Jurkat, Clone E6-1 (cell line): ENCODE results near the gene CDKAL1.
"Not testable (repeated sequence)": the region's sequence is repeated elsewhere in the genome, so short reads cannot be mapped to it uniquely, and the experiment has no call there.

Experiments used
- DNase-seq: peaks from one replicate; pipeline ENCODE4 v3.0.0-alpha.2; 2011; ENCODE audit warnings: low read depth, low spot score
- H3K4me3 ChIP-seq: 2 replicates; pipeline ENCODE4 v1.5.1; 2011; ENCODE audit warnings: mild to moderate bottlenecking, low read length, control low read depth, moderate library complexity

Gene CDKAL1

DNA sequence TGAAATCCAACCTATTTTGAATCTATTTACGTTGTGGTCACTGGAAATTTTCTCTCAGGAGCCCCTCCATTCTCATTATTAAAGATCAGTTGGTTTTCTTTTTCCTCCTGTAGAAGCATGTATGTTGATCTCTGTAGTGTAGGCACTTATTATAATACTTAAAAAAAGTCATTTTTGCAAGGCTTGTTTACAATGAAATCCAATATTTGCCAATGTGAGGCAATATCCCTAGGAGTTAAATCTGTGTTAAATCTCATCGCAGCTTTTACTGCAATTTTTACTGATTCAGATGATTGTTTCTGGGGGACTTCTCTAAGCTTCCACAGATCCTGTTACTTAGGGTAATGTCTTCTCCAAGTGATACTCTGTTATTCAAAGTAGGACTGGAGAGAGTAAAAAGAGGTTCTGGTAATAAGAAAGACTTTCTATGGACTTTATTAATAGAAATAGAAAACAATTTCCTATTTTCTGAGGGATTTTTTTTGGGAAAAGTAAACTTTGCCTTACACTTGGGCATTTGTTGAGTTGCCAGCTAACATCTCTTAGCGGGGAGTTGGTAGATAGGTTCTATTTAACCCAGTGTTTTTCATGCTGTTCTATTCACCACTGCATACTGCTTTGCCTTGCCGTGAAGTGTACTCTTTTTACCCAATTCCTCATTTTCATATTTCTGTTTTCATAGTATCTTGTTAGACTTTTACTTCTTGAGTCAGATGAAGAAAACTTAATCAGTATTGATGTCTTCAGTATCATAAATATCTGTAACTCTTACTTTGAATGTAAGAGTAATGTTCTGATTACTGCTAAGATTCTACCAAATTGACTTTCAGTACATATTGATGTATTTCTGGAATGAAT is 48.6 kb downstream of the CDKAL1 start:
- no peak overlapping the region for H3K4me3 ChIP-seq
- no peak for DNase-seq

DNA sequence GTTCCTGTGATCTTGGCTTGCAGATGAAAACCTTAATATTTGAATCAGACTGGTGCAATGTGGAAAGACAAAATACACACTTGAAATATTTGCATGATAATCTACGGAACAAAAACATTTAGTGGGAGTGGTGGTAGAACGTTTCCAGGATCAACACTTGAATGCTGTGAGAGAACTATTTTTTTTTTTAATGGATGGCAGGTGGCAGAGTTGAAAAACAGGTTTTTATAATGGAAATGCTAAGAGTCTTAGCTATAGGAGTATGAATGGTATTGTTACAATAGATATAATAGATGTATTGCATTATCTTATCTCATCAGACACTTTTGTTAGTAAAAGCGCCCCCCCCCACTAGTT is 49.2 kb downstream of the CDKAL1 start:
- no peak overlapping the region for H3K4me3 ChIP-seq
- no peak for DNase-seq

DNA sequence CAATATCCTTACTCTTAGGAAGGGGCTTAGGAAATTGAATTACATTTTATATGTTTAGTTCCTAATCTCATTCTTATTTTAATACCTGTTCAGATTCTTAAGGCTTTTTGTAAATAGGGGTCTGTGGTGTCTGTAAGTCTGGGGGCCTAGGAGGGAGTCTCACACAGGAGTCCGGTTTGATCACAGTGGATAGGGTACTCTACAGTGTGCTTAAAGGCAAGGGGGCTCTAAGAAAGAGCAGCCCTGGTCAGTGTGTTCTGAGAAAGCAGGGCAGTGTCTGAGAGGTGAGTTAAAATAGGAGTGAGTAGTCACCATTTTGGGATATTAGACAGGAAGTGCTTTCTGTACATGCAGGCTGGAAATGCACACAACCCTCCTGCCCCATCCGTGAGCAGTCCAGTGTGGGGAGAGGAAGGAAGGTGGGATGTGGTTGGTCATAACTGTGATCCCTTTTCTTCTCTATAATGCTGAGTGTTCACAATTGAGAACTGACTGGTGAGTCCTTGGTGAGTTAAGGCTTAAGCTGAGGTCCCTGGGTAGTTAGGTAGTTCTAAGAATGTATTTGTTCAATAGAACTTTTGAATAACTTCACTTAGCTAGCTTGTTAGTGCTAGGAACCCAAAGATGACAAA is 50.0 kb downstream of the CDKAL1 start:
- DNase-seq: no peak
- no peak overlapping the region for H3K4me3 ChIP-seq

DNA sequence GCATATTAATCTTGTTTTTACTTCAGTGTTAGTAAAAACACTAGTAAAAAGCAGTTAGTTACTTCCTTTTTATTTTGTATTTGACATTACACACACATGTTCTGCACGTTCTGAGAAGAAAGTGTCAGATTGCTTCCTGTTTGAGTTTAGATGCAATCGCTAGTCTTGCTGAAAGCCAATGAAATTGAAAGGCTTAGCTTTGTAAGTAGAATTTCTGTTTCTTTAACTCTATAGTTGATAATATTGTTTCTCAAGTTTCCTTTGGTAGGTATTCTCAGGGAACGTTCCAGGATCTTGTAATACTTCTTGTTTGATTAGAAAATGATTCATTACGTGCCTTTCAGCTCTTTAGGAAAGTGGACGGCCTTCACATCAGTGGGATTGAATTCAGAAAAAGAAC is 55.0 kb downstream of the CDKAL1 start:
- DNase-seq: no peak
- H3K4me3 ChIP-seq: no peak overlapping the region

DNA sequence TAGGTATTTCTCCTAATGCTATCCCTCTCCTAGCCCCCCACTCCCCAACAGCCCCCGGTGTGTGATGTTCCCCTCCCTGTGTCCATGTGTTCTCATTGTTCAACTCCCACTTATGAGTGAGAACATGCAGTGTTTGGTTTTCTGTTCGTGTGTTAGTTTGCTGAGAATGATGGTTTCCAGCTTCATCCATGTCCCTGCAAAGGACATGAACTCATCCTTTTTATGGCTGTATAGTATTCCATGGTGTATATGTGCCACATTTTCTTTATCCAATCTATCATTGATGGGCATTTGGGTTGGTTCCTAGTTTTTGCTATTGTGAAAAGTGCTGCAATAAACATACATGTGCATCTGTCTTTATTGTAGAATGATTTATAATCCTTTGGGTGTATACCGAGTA is 56.2 kb downstream of the CDKAL1 start:
- not testable (repeated sequence) for DNase-seq, H3K4me3 ChIP-seq

DNA sequence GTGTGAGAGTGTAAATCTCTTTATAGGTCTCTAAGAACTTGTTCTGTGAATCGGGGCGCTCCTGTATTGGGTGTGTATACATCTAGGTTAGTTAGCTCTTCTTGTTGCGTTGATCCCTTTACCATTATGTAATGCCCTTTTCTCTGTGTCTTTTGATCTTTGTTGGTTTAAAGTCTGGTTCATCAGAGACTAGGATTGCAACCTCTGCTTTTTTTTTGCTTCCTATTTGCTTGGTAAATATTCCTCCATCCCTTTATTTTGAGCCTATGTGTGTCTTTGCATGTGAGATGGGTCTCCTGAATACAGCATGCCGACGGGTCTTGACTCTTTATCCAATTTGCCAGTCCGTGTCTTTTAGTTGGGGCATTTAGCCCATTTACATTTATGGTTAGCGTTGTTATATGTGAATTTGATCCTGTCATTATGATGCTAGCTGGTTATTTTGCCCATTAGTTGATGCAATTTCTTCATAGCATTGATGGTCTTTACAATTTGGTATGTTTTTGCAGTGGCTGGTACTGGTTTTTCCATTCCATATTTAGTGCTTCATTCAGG is 60.1 kb downstream of the CDKAL1 start:
- not testable (repeated sequence) for DNase-seq, H3K4me3 ChIP-seq

DNA sequence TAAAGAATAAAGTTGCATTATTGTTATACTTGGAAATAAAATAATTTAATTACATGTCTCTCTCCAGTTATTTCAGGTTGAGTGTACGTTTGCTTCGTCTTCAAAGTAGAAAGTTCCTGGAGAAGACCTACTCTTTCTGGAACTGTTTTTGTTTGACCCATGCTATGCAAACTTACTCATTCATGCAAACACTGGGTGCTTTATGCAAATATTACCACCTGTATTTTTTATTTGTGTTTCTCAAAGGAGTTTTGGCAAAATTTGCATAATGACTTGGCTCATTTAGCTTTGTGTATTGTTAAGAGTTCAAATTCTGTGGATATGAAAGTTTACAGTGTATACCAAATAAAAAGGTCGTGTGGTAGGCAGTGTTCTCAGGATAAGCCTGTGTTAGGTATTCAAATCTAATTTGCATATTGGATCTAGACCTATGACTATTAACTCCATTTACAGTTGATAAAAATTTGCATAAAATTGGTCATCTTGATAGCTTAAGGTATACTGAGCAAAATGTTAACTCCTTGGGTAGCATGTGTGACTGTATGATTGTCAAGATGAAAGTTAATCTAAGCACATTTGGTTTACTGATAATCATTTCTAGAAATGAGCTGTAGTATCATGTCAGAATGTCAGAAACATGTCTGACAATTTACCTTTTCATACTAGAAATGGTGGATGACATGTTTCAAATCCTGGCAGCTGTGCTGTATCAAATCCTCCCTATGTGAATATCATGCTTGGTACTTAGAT is 65.2 kb downstream of the CDKAL1 start:
- H3K4me3 ChIP-seq: no peak overlapping the region
- no peak for DNase-seq

DNA sequence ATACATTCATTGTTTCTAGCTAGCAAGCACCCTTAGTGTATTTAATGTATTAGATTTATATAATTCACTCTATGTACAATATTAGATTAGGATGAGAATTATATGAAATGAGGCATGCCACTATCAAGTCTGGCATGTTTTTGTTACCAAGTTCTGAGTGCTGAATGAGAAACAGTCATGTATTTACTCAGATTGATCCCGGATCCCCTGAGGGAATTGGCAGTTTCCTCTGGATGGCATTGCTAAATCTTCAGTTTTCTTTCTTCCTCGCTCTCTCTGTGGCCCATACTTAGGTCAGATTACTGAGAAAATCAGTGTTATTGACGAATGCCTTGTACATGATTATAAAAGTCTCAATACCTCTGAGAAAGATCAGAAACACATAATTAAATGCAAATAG is 66.6 kb downstream of the CDKAL1 start:
- no peak for DNase-seq
- H3K4me3 ChIP-seq: no peak overlapping the region

DNA sequence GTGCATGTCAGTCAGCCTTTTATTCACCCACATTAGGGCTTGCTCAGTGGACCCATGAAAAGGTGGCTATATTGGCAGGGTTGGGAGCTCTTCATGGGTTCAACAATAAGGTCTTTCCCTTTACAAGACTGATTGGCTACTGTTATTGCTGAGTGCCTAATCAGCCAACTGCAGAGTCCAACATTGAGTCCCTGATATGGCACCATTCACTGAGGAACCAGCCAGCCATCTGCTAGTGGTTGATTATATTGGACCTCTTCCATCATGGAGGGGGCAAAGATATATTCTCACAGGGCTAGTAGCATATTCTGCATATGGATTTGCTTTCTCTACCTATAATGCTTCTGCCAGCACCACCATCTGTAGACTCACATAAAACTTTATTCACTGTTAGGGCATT is 69.9 kb downstream of the CDKAL1 start:
- H3K4me3 ChIP-seq: no peak overlapping the region
- no peak for DNase-seq

DNA sequence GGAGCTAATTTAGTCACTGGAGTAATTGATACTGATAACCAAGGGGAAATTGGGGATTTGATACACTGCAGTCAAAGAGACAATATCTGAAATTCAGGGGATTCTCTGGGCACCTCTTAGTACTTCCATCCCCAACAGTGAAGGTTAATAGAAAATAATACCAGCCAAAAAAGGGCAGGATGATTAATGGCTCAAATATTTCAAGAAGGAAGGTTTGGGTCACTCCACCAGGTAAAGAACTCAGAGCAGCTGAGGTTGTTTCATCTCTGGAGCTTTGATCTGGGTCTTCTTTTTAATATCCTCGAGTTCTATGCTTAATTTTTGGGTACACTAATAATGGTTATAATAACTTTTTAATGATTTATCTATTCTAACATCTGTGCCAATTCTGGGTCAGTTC is 70.8 kb downstream of the CDKAL1 start:
- DNase-seq: no peak
- H3K4me3 ChIP-seq: no peak overlapping the region

DNA sequence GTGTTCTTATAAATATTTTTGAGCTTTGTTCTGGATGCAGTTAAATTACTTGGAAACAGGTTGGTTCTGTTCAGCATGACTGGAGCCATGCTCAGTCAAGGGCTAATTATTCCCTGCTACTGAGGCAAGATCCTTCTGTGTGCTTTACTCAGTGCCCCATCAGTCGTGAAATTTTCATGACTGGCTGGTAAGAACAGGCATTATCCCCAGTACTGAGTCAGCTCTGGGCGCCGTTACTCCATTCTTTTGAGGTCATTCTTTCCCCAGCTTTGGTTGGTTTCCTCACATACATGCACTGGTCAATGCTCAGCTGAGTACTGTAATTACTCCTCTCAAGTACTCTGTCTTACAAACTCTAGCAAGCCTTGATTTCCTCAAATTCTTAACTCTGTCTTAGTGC is 71.3 kb downstream of the CDKAL1 start:
- DNase-seq: no peak
- no peak overlapping the region for H3K4me3 ChIP-seq

DNA sequence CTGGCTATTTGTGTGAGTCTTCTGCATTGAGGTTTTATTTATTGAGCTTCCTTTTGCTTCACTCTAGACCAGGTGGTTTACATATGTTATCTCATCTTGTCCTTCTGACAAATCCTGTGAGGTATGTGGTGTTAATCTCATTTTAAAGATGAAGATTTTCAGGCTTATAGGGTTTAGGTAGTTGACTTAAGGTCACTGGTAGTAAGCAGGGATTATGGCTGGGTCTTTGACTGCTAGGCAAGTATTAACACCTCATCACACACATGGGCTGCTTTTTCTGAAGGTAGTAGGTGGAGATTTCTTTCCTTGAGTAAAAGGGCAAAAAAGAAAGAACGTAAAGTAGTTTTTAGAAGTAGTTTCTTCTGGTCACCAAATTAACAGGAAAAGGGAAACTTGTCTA is 72.6 kb downstream of the CDKAL1 start:
- DNase-seq: no peak
- no peak overlapping the region for H3K4me3 ChIP-seq

DNA sequence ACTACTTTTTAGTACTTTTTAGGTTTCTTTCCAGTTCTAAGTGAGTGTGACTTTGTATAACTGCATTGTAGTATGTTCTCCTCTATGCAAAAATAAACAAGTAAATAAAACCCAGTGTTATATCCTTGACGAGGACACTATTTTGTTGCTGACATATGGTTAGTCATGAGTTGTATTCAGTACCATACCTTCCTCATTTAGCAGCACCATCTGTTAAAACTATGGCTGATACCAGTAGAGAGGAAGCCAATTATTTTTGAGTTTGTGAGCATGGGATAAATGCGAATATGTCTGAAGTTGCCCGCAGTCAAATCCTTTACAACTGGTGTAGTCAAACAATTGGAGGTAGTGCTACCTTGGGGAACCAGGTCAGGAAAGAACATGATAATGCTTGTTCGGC is 74.1 kb downstream of the CDKAL1 start:
- DNase-seq: no peak
- H3K4me3 ChIP-seq: no peak overlapping the region

DNA sequence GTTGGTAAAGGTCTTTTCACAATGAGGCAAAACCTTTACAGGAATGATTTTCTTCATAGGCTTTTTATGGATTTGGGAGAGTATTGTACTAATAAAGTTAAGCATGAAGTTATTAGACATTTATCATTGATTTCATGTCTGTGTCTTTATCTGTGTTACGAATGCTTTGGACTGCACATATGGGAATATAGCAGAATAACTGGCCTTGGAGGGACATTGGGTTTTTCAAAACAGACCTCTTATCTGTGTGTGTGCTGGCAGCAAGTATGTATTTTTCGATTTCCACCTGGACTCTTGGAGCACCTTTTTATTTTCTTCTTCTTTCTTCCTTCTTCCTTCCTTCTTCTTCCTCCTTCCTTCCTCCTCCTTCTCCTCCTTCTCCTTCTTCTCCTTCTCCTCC is 74.6 kb downstream of the CDKAL1 start:
- DNase-seq: no peak

DNA sequence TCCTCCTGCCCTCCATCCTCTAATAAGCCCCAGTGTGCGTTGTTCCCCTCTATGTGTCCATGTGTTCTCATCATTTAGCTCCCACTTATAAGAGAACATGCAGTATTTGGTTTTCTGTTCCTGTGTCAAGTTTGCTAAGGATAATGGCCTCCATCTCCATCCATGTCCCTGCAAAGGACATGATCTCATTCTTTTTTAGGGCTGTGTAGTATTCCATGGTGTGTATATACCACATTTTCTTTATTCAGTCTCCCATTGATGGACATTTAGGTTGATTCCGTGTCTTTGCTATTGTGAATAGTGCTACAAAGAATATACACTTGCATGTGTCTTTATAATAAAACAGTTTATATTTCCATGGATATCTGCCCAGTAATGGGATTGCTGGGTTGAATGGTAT is 75.7 kb downstream of the CDKAL1 start:
- not testable (repeated sequence) for DNase-seq, H3K4me3 ChIP-seq

More for the DNA sequence above, 74.6 kb downstream of the CDKAL1 start:
- no peak overlapping the region for H3K4me3 ChIP-seq

DNA sequence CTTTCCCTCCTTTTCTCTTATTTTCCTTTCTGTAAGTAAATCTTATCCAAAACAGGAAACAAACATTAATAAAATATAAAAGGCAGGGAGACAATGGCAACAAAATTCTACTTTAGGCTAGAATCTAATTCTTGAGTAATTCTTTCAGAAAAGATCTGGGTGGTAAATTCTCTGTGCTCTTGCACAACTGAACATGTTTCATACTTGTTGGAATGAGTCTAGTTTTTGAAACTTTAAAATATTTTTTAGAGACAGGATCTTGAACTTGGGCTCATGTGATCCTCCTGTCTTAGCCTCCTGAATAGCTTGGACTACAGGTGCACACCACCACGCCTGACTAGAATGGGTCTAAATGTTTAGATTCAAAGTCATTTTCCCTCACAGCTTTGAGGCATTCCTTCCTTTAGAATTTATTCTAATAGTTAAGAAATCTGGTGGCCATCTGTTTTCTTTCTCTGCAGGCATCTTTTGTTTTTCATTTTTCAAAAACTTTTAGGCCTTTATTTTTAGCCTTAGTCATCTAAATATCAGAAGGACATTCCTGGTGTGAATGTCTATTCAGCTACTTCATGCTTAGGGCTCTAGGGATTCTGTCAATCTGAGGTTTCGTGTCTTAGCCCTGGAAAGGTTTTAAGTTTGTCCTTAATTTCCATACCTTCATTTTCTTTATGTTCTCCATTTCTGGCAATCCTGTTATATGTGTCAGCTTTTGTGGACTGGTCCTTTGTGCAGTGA is 76.5 kb downstream of the CDKAL1 start:
- no peak for DNase-seq
- H3K4me3 ChIP-seq: no peak overlapping the region

DNA sequence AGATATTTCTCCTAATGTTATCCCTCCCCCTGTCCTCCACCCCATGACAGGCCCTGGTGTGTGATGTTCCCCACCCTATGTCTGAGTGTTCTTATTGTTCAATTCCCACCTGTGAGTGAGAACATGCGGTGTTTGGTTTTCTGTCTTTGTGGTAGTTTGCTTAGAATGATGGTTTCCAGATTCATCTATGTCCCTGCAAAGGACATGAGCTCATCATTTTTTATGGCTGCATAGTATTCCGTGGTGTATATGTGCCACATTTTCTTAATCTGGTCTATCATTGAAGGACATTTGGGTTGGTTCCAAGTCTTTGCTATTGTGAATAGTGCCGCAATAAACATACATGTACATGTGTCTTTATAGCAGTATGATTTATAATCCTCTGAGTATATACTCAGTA is 83.3 kb downstream of the CDKAL1 start:
- not testable (repeated sequence) for DNase-seq, H3K4me3 ChIP-seq

DNA sequence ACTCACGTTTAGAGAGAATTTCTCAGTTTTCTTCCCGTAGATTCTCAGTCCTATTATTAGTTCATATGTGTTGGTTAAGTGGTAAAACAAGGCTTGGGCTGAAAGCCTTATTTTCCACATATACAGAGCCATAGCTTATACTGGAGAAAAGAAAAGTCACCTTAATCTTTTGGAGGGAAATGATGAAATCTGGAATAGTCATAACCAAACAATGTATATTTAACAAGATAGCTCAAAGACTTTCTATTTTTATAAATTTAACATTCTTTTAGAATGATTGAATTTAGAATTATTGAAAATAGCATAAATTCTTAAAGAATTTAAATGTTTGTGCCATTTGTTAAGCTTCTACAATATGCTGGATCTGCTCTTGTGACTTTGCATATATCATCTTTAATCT is 85.8 kb downstream of the CDKAL1 start:
- H3K4me3 ChIP-seq: no peak overlapping the region
- DNase-seq: no peak

DNA sequence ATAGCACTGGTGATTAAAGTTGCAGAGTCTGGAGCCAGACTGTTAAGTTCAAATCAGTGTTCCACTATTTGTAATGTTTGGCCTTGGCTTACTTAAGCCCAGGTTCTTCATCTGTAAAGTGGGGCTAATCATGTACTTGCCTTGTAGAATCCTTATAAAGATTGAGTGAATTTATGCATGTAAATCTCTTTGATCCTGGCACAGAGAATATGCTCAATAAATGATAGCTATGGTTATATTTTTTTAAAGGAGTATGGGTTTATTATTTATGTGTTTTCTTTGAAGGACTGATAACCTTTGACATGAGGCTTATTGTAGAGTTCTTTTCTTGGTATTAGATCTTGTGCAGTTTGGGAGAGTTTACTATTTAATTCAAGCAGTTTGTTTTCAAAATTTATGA is 89.5 kb downstream of the CDKAL1 start:
- DNase-seq: no peak
- no peak overlapping the region for H3K4me3 ChIP-seq
